GM12875 (cell line): ENCODE measurements around the gene PLB1.
A peak's percentile ranks its signal among the peaks of the same experiment; 100 is the strongest.

ENCODE experiments used
- H3K4me3 ChIP-seq: one replicate; pipeline ENCODE4 v1.5.1; 2011; ENCODE audit warnings: low read depth, low read length, control low read depth
- CTCF ChIP-seq: IDR thresholded peaks from 2 replicates; pipeline ENCODE4 v1.5.1; 2011; ENCODE audit warnings: low read depth, mild to moderate bottlenecking, control low read depth, inconsistent platforms, low read length, moderate library complexity, borderline replicate concordance; ENCODE audit not compliant: insufficient read depth

The PLB1 gene

GRCh38 chr2:28594332-28595108 lies 98.7 kb downstream of the PLB1 start:
- peak; percentile 78 for TF ChIP-seq CTCF
- H3K4me3 ChIP-seq: no peak overlapping the region

GRCh38 chr2:28595323-28595722 lies 99.5 kb downstream of the PLB1 start:
- TF ChIP-seq CTCF: no peak
- H3K4me3 ChIP-seq: no peak overlapping the region

- H3K4me3 ChIP-seq: no peak overlapping the region
- TF ChIP-seq CTCF: no peak
These were observed 102.6 kb downstream of the PLB1 start for GRCh38 chr2:28598484-28598883.

- no peak overlapping the region for H3K4me3 ChIP-seq
- TF ChIP-seq CTCF: no peak
These were observed 104.3 kb downstream of the PLB1 start for GRCh38 chr2:28600181-28600580.

- no peak overlapping the region for H3K4me3 ChIP-seq
- TF ChIP-seq CTCF: no peak
These were observed 105.8 kb downstream of the PLB1 start for GRCh38 chr2:28601616-28602015.

- TF ChIP-seq CTCF: no peak
- H3K4me3 ChIP-seq: no peak overlapping the region
These were observed 106.3 kb downstream of the PLB1 start for GRCh38 chr2:28602136-28602660.
